ENCODE measurements around the gene SPINK7. TPM values are rescaled to one million over a fixed set of nuclear protein-coding genes. Genes with fewer than 3 reads are reported as not detected.
A peak's percentile ranks its signal among the peaks of the same experiment; 100 is the strongest.
"Not testable (repeated sequence)": the region's sequence is repeated elsewhere in the genome, so short reads cannot be mapped to it uniquely, and the experiment has no call there.

The SPINK7 gene
- total RNA-seq, 2 donors from 2014 or later: not detected

DNA sequence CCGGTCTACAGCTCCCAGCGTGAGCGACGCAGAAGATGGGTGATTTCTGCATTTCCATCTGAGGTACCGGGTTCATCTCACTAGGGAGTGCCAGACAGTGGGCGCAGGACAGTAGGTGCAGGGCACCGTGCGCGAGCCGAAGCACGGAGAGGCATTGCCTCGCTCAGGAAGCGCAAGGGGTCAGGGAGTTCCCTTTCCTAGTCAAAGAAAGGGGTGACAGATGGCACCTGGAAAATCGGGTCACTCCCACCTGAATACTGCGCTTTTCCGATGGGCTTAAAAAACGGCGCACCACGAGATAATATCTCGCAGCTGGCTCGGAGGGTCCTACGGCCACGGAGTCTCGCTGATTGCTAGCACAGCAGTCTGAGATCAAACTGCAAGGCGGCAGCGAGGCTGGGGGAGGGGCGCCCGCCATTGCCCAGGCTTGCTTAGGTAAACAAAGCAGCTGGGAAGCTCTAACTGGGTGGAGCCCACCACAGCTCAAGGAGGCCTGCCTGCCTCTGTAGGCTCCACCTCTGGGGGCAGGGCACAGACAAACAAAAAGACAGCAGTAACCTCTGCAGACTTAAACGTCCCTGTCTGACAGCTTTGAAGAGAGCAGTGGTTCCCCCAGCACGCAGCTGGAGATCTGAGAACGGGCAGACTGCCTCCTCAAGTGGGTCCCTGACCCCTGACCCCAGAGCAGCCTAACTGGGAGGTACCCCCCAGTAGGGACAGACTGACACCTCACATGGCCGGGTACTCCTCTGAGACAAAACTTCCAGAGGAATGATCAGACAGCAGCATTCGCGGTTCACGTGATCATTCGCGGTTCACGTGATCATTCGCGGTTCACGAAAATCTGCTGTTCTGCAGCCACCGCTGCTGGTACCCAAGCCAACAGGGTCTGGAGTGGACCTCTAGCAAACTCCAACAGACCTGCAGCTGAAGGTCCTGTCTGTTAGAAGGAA lies 8.1 kb downstream of the SPINK7 start:
- not testable (repeated sequence) for H3K27ac Mint-ChIP-seq; H3K4me1 Mint-ChIP-seq; H3K9me3 ChIP-seq (ENCODE audit: control insufficient read depth, low read length, poor library complexity, severe bottlenecking); H3K27me3 Mint-ChIP-seq; DNase-seq; H3K36me3 Mint-ChIP-seq (ENCODE audit: low read depth)
- peak overlapping the region; percentile 22 for H3K4me3 Mint-ChIP-seq
- ATAC-seq: peak; percentile 46

DNA sequence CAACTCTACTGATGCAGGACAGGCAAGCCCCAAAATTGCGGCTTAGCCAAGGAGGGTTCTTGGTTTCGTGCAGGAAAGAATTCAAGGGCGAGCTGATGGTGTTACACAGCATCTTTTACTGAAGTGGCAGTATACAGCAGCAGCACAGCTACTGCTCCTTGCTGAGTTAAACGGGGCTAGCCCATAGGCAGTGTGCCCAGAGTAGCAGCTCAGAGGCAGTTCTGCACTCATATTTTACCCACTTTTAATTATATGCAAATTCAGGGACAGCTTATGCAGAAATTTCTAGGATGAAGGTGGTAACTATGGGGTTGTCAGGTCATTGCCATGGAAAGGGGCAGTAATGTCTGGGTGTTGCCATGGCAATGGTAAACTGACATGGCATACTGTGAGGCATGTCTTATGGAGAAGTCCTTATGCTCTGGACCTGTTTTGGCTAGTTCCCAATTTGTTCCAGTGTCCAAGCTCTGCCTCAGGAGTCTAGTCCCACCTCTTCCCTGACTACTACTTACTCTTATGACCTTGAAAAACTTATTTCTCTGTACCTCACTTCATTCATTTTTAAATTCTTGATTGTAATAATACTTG lies 21.1 kb downstream of the SPINK7 start:
- Mint-ChIP-seq H3K36me3 (ENCODE audit: low read depth) (peaks cover 3% of the 10 kb centered on the region), H3K4me1 (no peaks in the 10 kb centered on the region), H3K4me3 (no peak overlapping the region), H3K27ac (no peak overlapping the region), H3K27me3 (peaks cover 5% of the 10 kb centered on the region)
- no peaks in the 10 kb centered on the region for H3K9me3 ChIP-seq (ENCODE audit: control insufficient read depth, low read length, poor library complexity, severe bottlenecking)
- DNase-seq (no peak), ATAC-seq (no peak)

DNA sequence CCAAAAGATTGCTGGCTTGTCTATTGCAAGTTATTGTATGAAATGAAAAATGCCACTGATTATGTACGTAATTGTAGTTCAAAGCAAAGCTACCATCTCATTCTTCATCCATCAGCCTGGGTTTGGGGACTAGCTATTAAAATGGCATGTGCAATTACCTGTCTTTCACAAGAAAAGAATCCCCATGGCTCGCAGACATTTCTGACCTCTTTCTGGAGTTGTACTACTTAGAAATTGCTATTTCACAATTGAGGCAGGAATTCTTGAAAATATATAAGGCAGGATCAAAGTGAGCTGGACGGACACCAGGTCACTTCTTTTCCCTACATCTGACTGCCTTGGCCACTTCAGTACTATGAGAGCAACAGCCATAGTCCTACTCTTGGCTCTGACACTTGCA lies 23.0 kb downstream of the SPINK7 start, which contains the start of gene SPINK9:
SPINK9 (plus strand) TSS at position 301 of the 400 bp plus-strand sequence; CDS start at position 356, 55 bp downstream.
- Mint-ChIP-seq H3K4me1 (no peaks in the 10 kb centered on the region), H3K27ac (no peak within 1 kb of the TSS), H3K36me3 (ENCODE audit: low read depth) (no peaks in the 10 kb centered on the region), H3K27me3 (peaks cover 5% of the 10 kb centered on the region), H3K4me3 (no peak within 1 kb of the TSS)
- ATAC-seq: no peak
- no peaks in the 10 kb centered on the region for H3K9me3 ChIP-seq (ENCODE audit: control insufficient read depth, low read length, poor library complexity, severe bottlenecking)
- DNase-seq: no peak

DNA sequence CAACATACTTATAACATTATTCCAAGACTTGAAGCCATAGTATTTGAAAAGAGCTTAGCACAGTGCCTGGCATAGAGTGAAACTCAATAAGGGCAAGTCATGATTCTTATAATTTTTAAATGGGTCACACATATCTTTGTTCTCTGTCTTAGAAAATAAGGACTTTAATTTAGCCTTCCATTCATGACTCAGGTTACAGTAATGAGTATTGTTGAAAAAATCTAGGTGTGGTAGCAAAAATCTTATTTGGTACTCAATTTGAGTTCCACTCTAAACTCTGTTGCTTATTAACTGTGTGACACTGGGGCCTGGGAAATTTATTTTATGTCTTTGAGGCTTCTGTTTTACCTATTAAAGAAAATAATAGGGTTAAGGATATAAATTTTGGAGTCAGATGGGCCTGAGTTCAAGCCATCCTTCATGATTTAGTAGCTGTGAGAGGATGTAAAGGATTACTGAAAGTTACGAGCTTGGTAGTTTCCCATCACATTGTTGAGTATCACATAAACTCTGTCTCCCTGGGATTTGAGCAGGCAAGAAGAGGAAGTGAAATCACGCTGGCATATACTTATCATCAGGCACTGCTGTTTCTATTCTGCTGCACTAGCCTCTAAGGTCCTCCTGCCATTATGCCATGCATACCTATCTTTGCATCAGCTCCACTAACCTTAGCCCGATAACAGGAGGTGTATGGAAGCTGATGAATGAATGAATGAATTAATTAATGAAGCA lies 24.6 kb downstream of the SPINK7 start:
- Mint-ChIP-seq H3K4me1 (no peaks in the 10 kb centered on the region), H3K27me3 (no peaks in the 10 kb centered on the region), H3K27ac (no peak overlapping the region), H3K4me3 (no peak overlapping the region), H3K36me3 (ENCODE audit: low read depth) (no peaks in the 10 kb centered on the region)
- H3K9me3 ChIP-seq (ENCODE audit: control insufficient read depth, low read length, poor library complexity, severe bottlenecking): no peaks in the 10 kb centered on the region
- no peak for ATAC-seq
- no peak for DNase-seq

- ATAC-seq (no peak), DNase-seq (no peak)
- Mint-ChIP-seq H3K27ac (no peak overlapping the region), H3K4me1 (no peaks in the 10 kb centered on the region), H3K4me3 (no peak overlapping the region), H3K36me3 (ENCODE audit: low read depth) (no peaks in the 10 kb centered on the region), H3K27me3 (no peaks in the 10 kb centered on the region)
- no peaks in the 10 kb centered on the region for H3K9me3 ChIP-seq (ENCODE audit: control insufficient read depth, low read length, poor library complexity, severe bottlenecking)
Observed at GRCh38 chr5:148342371-148343045, 30.3 kb downstream of the SPINK7 start.

DNA sequence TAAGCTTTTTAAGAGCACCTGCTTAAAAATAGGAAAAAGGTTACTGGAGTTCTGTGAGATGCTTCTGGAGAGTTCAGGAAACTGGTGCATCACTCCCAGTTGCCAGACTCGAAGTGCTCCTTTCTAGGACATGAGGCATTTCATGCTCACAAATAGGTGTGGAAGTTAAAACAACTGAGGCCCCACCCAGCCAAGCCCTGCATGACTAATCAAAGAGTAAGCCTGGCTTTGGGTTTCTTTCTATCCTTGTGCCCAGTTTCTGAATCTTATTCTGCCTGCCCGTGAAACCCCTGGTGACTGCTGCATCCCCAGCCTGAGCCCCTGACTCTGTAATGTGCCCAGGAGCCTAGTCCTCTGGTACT lies 30.8 kb downstream of the SPINK7 start:
- Mint-ChIP-seq H3K4me1 (no peaks in the 10 kb centered on the region), H3K36me3 (ENCODE audit: low read depth) (no peaks in the 10 kb centered on the region), H3K4me3 (no peak overlapping the region), H3K27me3 (no peaks in the 10 kb centered on the region), H3K27ac (no peak overlapping the region)
- no peak for ATAC-seq
- no peak for DNase-seq
- no peaks in the 10 kb centered on the region for H3K9me3 ChIP-seq (ENCODE audit: control insufficient read depth, low read length, poor library complexity, severe bottlenecking)

DNA sequence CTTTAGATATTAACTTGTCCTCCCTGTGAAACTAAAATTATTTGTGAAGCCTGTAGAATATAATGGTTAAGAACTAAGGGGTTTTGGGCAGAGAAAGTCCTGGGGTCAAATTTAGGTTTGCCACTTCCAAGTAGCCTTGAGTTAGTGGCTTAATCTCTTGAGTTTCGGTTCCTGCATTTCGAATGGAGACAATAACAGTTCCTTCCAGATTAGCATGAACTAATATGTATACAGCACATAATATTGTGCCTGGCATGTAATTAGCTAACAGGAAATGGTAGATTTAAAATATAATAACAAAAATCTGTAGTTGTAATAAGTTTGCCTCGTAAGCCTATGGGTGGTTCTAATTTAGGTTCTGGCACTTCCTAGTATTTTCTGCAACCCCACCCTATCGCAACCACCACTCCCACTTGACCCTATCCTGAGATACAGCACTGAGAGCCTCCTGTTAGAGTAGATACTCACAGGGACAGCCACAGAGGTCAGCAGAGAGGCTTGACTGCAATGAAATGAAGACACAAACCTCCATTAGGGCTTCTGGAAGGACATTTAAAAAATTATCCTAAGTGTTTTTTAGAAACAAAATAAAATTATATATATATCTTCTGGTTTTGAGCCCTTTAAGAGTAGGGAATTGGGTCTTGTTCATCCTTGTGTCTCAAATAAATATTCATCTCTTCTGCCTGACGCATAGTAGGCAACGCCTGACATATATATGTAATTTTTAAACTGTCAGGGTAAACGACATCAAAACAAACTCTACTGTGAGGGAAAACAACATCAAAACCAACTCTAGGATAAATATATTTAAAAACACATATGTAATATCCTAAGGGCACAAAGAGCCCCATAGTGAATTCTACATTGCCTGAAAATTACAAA lies 31.6 kb downstream of the SPINK7 start:
- Mint-ChIP-seq H3K4me3 (no peak overlapping the region), H3K27ac (no peak overlapping the region), H3K4me1 (no peaks in the 10 kb centered on the region), H3K27me3 (no peaks in the 10 kb centered on the region), H3K36me3 (ENCODE audit: low read depth) (no peaks in the 10 kb centered on the region)
- ATAC-seq (no peak), DNase-seq (no peak)
- H3K9me3 ChIP-seq (ENCODE audit: control insufficient read depth, low read length, poor library complexity, severe bottlenecking): no peaks in the 10 kb centered on the region

DNA sequence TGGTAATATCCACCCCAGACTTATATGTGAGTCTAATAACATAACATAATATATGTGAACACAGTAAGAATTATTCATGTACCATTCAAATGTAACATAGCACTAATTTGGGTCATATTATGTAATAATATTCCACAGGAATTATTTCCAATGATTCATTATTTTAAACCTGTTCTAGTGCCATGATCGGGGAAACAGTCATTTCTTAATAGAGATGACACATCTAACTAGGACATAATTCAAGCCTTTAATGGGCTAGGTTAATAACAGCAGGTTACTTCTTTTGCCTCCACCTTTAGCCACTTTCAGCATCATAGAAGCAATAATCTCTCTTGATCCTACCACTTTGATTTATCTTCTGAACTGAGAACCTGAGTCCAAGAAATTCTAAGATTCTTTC lies 35.5 kb downstream of the SPINK7 start:
- DNase-seq: no peak
- Mint-ChIP-seq H3K36me3 (ENCODE audit: low read depth) (no peaks in the 10 kb centered on the region), H3K27ac (no peak overlapping the region), H3K27me3 (no peaks in the 10 kb centered on the region), H3K4me3 (no peak overlapping the region), H3K4me1 (no peaks in the 10 kb centered on the region)
- H3K9me3 ChIP-seq (ENCODE audit: control insufficient read depth, low read length, poor library complexity, severe bottlenecking): no peaks in the 10 kb centered on the region
- ATAC-seq: no peak

- Mint-ChIP-seq H3K36me3 (ENCODE audit: low read depth) (no peaks in the 10 kb centered on the region), H3K27me3 (no peaks in the 10 kb centered on the region), H3K4me3 (no peak overlapping the region), H3K4me1 (no peaks in the 10 kb centered on the region), H3K27ac (no peak overlapping the region)
- DNase-seq (no peak), ATAC-seq (no peak)
- no peaks in the 10 kb centered on the region for H3K9me3 ChIP-seq (ENCODE audit: control insufficient read depth, low read length, poor library complexity, severe bottlenecking)
Observed at GRCh38 chr5:148352696-148353095, 40.5 kb downstream of the SPINK7 start.

DNA sequence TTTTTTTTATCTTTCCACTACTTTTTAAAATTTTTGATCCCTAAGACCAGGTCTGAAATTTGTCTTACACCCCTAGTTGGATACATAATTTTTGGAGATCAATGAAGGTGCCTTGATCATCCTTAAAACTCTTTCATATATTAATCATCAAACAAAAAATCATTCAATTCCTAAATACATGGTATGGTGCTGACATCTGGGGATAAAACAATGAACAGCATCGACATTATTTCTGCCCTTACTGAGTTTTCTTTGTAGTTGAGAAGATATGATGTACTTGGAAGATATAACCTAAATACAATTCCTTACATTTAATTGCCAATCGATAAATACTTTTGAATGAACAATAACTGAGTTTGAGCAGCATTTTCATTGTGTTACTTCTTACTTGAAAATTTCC lies 41.4 kb downstream of the SPINK7 start:
- no peak overlapping the region for H3K27ac Mint-ChIP-seq
- H3K36me3 Mint-ChIP-seq (ENCODE audit: low read depth): no peaks in the 10 kb centered on the region
- DNase-seq: no peak
- H3K9me3 ChIP-seq (ENCODE audit: control insufficient read depth, low read length, poor library complexity, severe bottlenecking): no peaks in the 10 kb centered on the region
- no peaks in the 10 kb centered on the region for H3K27me3 Mint-ChIP-seq
- no peak for ATAC-seq
- H3K4me1 Mint-ChIP-seq: no peaks in the 10 kb centered on the region
- no peak overlapping the region for H3K4me3 Mint-ChIP-seq

DNA sequence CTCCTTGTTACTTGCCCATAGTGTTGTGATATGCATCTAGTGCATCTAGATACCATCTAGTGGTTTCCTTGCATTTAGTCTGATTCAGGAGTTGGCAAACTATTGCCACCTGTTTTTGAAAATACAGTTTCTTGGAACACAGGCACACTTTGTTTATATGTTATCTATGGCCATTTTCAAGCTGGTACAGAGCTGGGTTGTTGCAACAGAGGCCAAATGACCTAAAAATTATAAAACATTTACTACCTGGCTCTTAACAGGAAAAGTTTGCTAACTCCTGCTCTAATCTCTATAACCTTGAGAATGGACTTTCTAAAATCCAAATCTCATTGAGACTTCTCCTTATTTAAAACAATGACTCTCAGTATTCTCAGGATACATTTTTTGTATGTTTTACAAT lies 52.1 kb downstream of the SPINK7 start:
- no peak overlapping the region for H3K27ac Mint-ChIP-seq
- no peaks in the 10 kb centered on the region for H3K9me3 ChIP-seq (ENCODE audit: control insufficient read depth, low read length, poor library complexity, severe bottlenecking)
- peaks cover 5% of the 10 kb centered on the region for H3K27me3 Mint-ChIP-seq
- no peak overlapping the region for H3K4me3 Mint-ChIP-seq
- DNase-seq (no peak), ATAC-seq (no peak)
- H3K36me3 Mint-ChIP-seq (ENCODE audit: low read depth): peaks cover 7% of the 10 kb centered on the region
- peaks cover 10% of the 10 kb centered on the region for H3K4me1 Mint-ChIP-seq
